HG03175 (cell line): ENCODE data around the gene CSRP1.
"Not testable (repeated sequence)": the region's sequence is repeated elsewhere in the genome, so short reads cannot be mapped to it uniquely, and the experiment has no call there.

ENCODE experiments used
- ATAC-seq: cut with Tn5 transposase; IDR thresholded peaks from one replicate; pipeline ENCODE4 v1.9.1; 2021; ENCODE audit warnings: mild to moderate bottlenecking, moderate library complexity; ENCODE audit not compliant: unreplicated experiment

The CSRP1 gene

GRCh38 chr1:201537891-201538611, 31.1 kb upstream of the CSRP1 start:
- ATAC-seq = no peak

GRCh38 chr1:201537467-201537866, 30.5 kb upstream of the CSRP1 start:
- ATAC-seq = no peak

GRCh38 chr1:201537028-201537427, 30.1 kb upstream of the CSRP1 start:
- ATAC-seq = no peak

- no peak for ATAC-seq
These were observed 29.6 kb upstream of the CSRP1 start for GRCh38 chr1:201536558-201536957.

- ATAC-seq = no peak
These were observed 29.0 kb upstream of the CSRP1 start for GRCh38 chr1:201535919-201536245.

GRCh38 chr1:201535046-201535918, 28.4 kb upstream of the CSRP1 start:
- no peak for ATAC-seq

- no peak for ATAC-seq
These were observed 26.9 kb upstream of the CSRP1 start for GRCh38 chr1:201533836-201534235.

- no peak for ATAC-seq
These were observed 24.9 kb upstream of the CSRP1 start for GRCh38 chr1:201531551-201532425.

- no peak for ATAC-seq
These were observed 24.0 kb upstream of the CSRP1 start for GRCh38 chr1:201530741-201531531.

- ATAC-seq = no peak
These were observed 21.8 kb upstream of the CSRP1 start for GRCh38 chr1:201528631-201529252.

- ATAC-seq = no peak
These were observed 21.0 kb upstream of the CSRP1 start for GRCh38 chr1:201527879-201528278.

GRCh38 chr1:201525193-201525778, 18.4 kb upstream of the CSRP1 start:
- ATAC-seq = no peak

GRCh38 chr1:201520046-201520575, 13.2 kb upstream of the CSRP1 start:
- ATAC-seq = not testable (repeated sequence)

GRCh38 chr1:201518071-201518470, 11.1 kb upstream of the CSRP1 start:
- ATAC-seq = no peak

GRCh38 chr1:201517631-201518030, 10.7 kb upstream of the CSRP1 start:
- no peak for ATAC-seq

- ATAC-seq = no peak
These were observed 9.7 kb upstream of the CSRP1 start for GRCh38 chr1:201516511-201517127.

- no peak for ATAC-seq
These were observed 9.0 kb upstream of the CSRP1 start for GRCh38 chr1:201515895-201516294.

GRCh38 chr1:201515062-201515750, 8.3 kb upstream of the CSRP1 start:
- ATAC-seq = no peak
